Colonic mucosa (tissue), 4 donors: ENCODE results near the gene HMBS. TPM values are rescaled to one million over a fixed set of nuclear protein-coding genes. Genes with fewer than 3 reads are reported as not detected.
A peak's percentile ranks its signal among the peaks of the same experiment; 100 is the strongest.
"Not testable (repeated sequence)": the region's sequence is repeated elsewhere in the genome, so short reads cannot be mapped to it uniquely, and the experiment has no call there.

Experiments
- DNase-seq: peaks from one replicate; pipeline ENCODE4 v3.0.0-alpha.2; 2020
- H3K27ac ChIP-seq: fragments of 200-600 bp; one replicate; pipeline ENCODE4 v1.8.0; 2021
- H3K27me3 ChIP-seq: fragments of 200-600 bp; one replicate; pipeline ENCODE4 v1.8.0; 2021
- H3K36me3 ChIP-seq: fragments of 200-600 bp; one replicate; pipeline ENCODE4 v1.8.0; 2021
- H3K4me1 ChIP-seq: fragments of 200-600 bp; one replicate; pipeline ENCODE4 v1.8.0; 2021; ENCODE audit warnings: mild to moderate bottlenecking
- H3K4me3 ChIP-seq: fragments of 200-600 bp; one replicate; pipeline ENCODE4 v1.8.0; 2021
- H3K9ac ChIP-seq, 2 donors: one replicate each; pipeline ENCODE4 v1.7.0; 2013; ENCODE audit warnings: control low read depth in 2 of 2, low read depth in 2 of 2, low read length in 2 of 2
- H3K9me3 ChIP-seq: fragments of 200-600 bp; one replicate; pipeline ENCODE4 v1.8.0; 2021
- CTCF ChIP-seq: fragments of 200-600 bp; IDR thresholded peaks from one replicate; pipeline ENCODE4 v1.8.0; 2022; ENCODE audit warnings: antibody characterized with exemption, mild to moderate bottlenecking
- intact Hi-C: fragments of 100-400 bp; cut with DNase I; formaldehyde crosslinking; loops from one replicate; pipeline ENCODE4 v1.14.1; 2022
- total RNA-seq, 2 donors: library from RNA; stranded (reverse); fragmentation: NEBNext Ultra II Directional in 1 of 2; extraction: Animal tissue kit (Norgen Biotek cat#: 25700) in 1 of 2; gene quantifications; one replicate each; pipeline ENCODE4 v1.2.1, GENCODE V29; 2021
- donor health status: healthy.
- donor health status: DM: no; HTN: no; CAD: no.
- donor health status: DM: no; HTN: no; CAD: no.

HMBS gene
- total RNA-seq, 2 donors from 2014 or later: 18.7 to 50.5 TPM

GRCh38 chr11:119125821-119126220 lies 41.1 kb downstream of the HMBS start:
- DNase-seq: peak; percentile 60

GRCh38 chr11:119126675-119127268 lies 42.1 kb downstream of the HMBS start:
- no peaks in the 10 kb centered on the region for H3K27me3 ChIP-seq
- intact Hi-C loops: no loop called here
- H3K9me3 ChIP-seq: no peaks in the 10 kb centered on the region
- no peak overlapping the region for H3K4me3 ChIP-seq
- TF ChIP-seq CTCF: no peak
- peak overlapping the region in 1 of 2 donors; percentile 6 for H3K9ac ChIP-seq
- H3K27ac ChIP-seq: peak overlapping the region; percentile 54
- DNase-seq: no peak
- peaks cover 5% of the 10 kb centered on the region for H3K4me1 ChIP-seq
- peaks cover 14% of the 10 kb centered on the region for H3K36me3 ChIP-seq

More at GRCh38 chr11:119125821-119126220, 41.1 kb downstream of the HMBS start:
- Histone ChIP-seq H3K27ac (peak overlapping the region; percentile 54), H3K9me3 (no peaks in the 10 kb centered on the region), H3K4me1 (peaks cover 5% of the 10 kb centered on the region), H3K9ac (no peak overlapping the region), H3K36me3 (peaks cover 10% of the 10 kb centered on the region), H3K4me3 (no peak overlapping the region), H3K27me3 (no peaks in the 10 kb centered on the region)
- intact Hi-C loops: no loop called here
- no peak for TF ChIP-seq CTCF

- intact Hi-C loops: no loop called here
- H3K4me3 ChIP-seq: no peak overlapping the region
- no peak overlapping the region for H3K9ac ChIP-seq
- H3K9me3 ChIP-seq: no peaks in the 10 kb centered on the region
- H3K36me3 ChIP-seq: peaks cover 21% of the 10 kb centered on the region
- no peak for TF ChIP-seq CTCF
- no peaks in the 10 kb centered on the region for H3K4me1 ChIP-seq
- H3K27ac ChIP-seq: no peak overlapping the region
- no peak for DNase-seq
- H3K27me3 ChIP-seq: no peaks in the 10 kb centered on the region
Observed at GRCh38 chr11:119130662-119131061, 46.0 kb downstream of the HMBS start.

GRCh38 chr11:119134389-119134978 lies 49.8 kb downstream of the HMBS start:
- TF ChIP-seq CTCF: peak; percentile 49
- H3K9ac ChIP-seq: no peak overlapping the region
- no peak overlapping the region for H3K27ac ChIP-seq
- intact Hi-C loops: no loop called here
- H3K4me1 ChIP-seq: no peaks in the 10 kb centered on the region
- no peaks in the 10 kb centered on the region for H3K27me3 ChIP-seq
- peaks cover 21% of the 10 kb centered on the region for H3K36me3 ChIP-seq
- no peak overlapping the region for H3K4me3 ChIP-seq
- no peak for DNase-seq
- H3K9me3 ChIP-seq: no peaks in the 10 kb centered on the region

- H3K27ac ChIP-seq, H3K36me3 ChIP-seq, H3K4me1 ChIP-seq, H3K9ac ChIP-seq, intact Hi-C loops, H3K4me3 ChIP-seq, DNase-seq, H3K27me3 ChIP-seq, H3K9me3 ChIP-seq: not testable (repeated sequence)
Observed at GRCh38 chr11:119139276-119139675, 54.6 kb downstream of the HMBS start.

Other genes starting within 250 kb of the HMBS start
- gene CXCR5, start 201.0 kb upstream of the HMBS start, total RNA-seq: under 1 TPM; 0.05 to 0.19 TPM
- gene BCL9L, start 159.0 kb upstream of the HMBS start, total RNA-seq: 10 to 100 TPM; 31.4 to 37.4 TPM
- gene UPK2, start 128.6 kb upstream of the HMBS start, total RNA-seq: not detected
- not detected for gene FOXR1, start 113.1 kb upstream of the HMBS start, total RNA-seq
- 10 to 100 TPM; 11.9 to 19.0 TPM for gene CENATAC, start 86.7 kb upstream of the HMBS start, total RNA-seq
- 100 to 1,000 TPM; 710 to 758 TPM for gene RPS25, start 66.5 kb upstream of the HMBS start, total RNA-seq
- gene TRAPPC4, start 66.1 kb upstream of the HMBS start, total RNA-seq: 10 to 100 TPM; 72.6 to 73.2 TPM
- 10 to 100 TPM; 48.9 to 56.4 TPM for gene SLC37A4, start 54.0 kb upstream of the HMBS start, total RNA-seq
- gene HYOU1, start 27.7 kb upstream of the HMBS start, total RNA-seq: 100 to 1,000 TPM; 120 to 273 TPM
- gene VPS11, start 17.1 kb upstream of the HMBS start, total RNA-seq: 10 to 100 TPM; 23.0 to 24.1 TPM
- gene DPAGT1, start 17.0 kb downstream of the HMBS start, total RNA-seq: 100 to 1,000 TPM in 1 of 2 donors, 10 to 100 TPM in 1; 39.4 to 104 TPM
- gene C2CD2L, start 22.5 kb downstream of the HMBS start, total RNA-seq: 10 to 100 TPM; 20.6 to 27.9 TPM
- gene HINFP, start 36.7 kb downstream of the HMBS start, total RNA-seq: 10 to 100 TPM; 31.9 to 33.3 TPM
- gene ABCG4, start 64.2 kb downstream of the HMBS start, total RNA-seq: under 1 TPM; 0.05 to 0.22 TPM
- gene NLRX1, start 83.8 kb downstream of the HMBS start, total RNA-seq: 10 to 100 TPM; 16.5 to 17.1 TPM
- 10 to 100 TPM; 52.3 to 72.7 TPM for gene NHERF4, start 100.6 kb downstream of the HMBS start, total RNA-seq
- gene CBL, start 121.5 kb downstream of the HMBS start, total RNA-seq: 10 to 100 TPM; 10.8 to 16.4 TPM
- gene MCAM, start 232.2 kb downstream of the HMBS start, total RNA-seq: 10 to 100 TPM in 1 of 2 donors, 1 to 10 TPM in 1; 5.4 to 36.9 TPM
- gene RNF26, start 249.6 kb downstream of the HMBS start, total RNA-seq: 10 to 100 TPM; 22.9 to 46.6 TPM